SK-N-SH treated with all-trans-retinoic acid at 6 μM for 48 hours (cell line): ENCODE data around the gene KIT.

ENCODE experiments used
- ARNTL ChIP-seq: fragments of 450-650 bp; formaldehyde crosslinking; IDR thresholded peaks from 2 replicates; pipeline ENCODE4 v1.5.0; 2020; ENCODE audit warnings: low read depth, mild to moderate bottlenecking, moderate library complexity, borderline replicate concordance
- OSR1 ChIP-seq: fragments of 250-450 bp; sonication (Bioruptor Pico); IDR thresholded peaks from 2 replicates; pipeline ENCODE4 v1.8.0; 2022; ENCODE audit warnings: moderate library complexity, mild to moderate bottlenecking, inconsistent platforms
- RARB ChIP-seq: fragments of 250-450 bp; sonication (Bioruptor Pico); IDR thresholded peaks from 2 replicates; pipeline ENCODE4 v1.8.0; 2021; ENCODE audit warnings: mild to moderate bottlenecking, moderate library complexity
- SNAI2 ChIP-seq: fragments of 250-450 bp; sonication (Bioruptor Pico); IDR thresholded peaks from 2 replicates; pipeline ENCODE4 v1.5.0; 2020; ENCODE audit warnings: mild to moderate bottlenecking, moderate library complexity
- ZFP30 ChIP-seq: fragments of 450-650 bp; formaldehyde crosslinking; IDR thresholded peaks from 2 replicates; pipeline ENCODE4 v1.5.0; 2022; ENCODE audit warnings: mild to moderate bottlenecking, moderate library complexity
- TF ChIP-seq, protein P1 (sequence below): fragments of 250-450 bp; sonication (Bioruptor Pico); IDR thresholded peaks from 2 replicates; pipeline ENCODE4 v1.8.0; 2020; ENCODE audit warnings: mild to moderate bottlenecking, moderate library complexity, borderline replicate concordance

DNA sequence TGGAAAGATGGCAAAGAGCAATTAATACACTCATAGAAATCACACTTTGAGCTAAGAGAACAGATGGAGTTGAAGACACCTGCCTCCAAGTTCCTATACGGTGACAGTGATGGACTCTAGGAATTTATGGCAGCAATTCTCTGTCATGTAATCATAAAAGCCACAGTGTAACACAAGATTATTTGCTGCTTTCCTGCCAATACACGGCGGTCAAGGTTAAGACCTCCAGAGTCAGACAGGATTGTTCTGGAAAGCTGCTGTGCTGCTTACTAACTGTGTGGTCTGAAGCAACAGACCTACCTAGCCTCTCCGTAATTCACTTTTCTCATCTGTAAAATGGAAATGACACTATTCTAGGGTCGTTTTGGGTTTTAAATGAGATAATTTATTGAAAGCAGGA, 14.6 kb upstream of the KIT start:
- no peak for TF ChIP-seq SNAI2 (CRISPR knock-in tag)
- TF ChIP-seq ZFP30 (CRISPR knock-in tag): no peak
- TF ChIP-seq ARNTL: no peak
- TF ChIP-seq RARB: no peak
- TF ChIP-seq, protein P1, sequence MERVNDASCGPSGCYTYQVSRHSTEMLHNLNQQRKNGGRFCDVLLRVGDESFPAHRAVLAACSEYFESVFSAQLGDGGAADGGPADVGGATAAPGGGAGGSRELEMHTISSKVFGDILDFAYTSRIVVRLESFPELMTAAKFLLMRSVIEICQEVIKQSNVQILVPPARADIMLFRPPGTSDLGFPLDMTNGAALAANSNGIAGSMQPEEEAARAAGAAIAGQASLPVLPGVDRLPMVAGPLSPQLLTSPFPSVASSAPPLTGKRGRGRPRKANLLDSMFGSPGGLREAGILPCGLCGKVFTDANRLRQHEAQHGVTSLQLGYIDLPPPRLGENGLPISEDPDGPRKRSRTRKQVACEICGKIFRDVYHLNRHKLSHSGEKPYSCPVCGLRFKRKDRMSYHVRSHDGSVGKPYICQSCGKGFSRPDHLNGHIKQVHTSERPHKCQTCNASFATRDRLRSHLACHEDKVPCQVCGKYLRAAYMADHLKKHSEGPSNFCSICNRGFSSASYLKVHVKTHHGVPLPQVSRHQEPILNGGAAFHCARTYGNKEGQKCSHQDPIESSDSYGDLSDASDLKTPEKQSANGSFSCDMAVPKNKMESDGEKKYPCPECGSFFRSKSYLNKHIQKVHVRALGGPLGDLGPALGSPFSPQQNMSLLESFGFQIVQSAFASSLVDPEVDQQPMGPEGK: no peak
- TF ChIP-seq OSR1: no peak
